NCI-H2029 treated with DMSO at 0.1 percent for 48 hours (cell line): ENCODE results near the gene NXPE2.

Source experiments
- DNase-seq: peaks from one replicate; lab custom pipeline; 2025; lab: John Stamatoyannopoulos, UW

Gene NXPE2

GRCh38 chr11:114745150-114745671 is 66.9 kb downstream of the NXPE2 start:
- no peak for DNase-seq

- no peak for DNase-seq
Measured at GRCh38 chr11:114746013-114746412, 67.7 kb downstream of the NXPE2 start.
